NCI-H1092 treated with DMSO at 0.1 percent for 48 hours (cell line): Measurements from ENCODE around the gene USP5.
"Not testable (repeated sequence)": the region's sequence is repeated elsewhere in the genome, so short reads cannot be mapped to it uniquely, and the experiment has no call there.

Experiments
- DNase-seq: peaks from one replicate; lab custom pipeline; 2025; lab: John Stamatoyannopoulos, UW

The USP5 gene

DNA sequence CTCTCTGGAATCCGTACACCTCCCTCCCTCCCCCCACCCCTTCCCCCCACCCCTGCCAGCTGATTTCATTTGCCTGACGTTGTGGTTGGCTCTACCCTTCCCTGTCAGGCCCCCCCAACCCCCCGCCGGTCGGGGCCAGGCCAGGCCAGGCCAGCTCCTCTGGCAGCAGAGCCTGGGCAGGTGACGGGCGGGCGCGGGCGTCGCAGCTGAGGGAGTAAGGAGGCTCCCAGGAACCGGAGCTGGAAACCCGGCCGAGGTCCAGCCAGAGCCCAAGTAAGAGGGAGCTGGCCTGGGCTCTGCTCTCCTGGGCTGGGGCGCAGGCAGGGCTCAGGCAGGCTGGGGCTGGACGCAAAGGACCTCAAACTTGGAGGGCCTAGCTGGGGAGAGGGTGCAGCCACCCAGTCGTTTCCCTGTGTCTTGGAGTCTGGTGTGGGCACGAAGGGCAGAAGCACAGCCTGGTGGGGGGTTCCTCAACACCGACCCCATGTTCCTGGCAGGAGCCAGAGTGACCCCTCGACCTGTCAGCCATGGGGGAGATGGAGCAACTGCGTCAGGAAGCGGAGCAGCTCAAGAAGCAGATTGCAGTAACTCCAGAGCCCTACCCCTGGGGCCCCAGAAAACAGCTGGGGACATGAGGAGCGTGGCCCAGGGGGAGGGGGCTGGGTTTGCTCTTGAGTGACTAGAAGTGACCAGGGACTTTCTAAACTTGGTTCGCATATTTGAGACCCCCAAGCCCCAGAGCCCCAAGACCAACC, 11.0 kb upstream of the USP5 start, which contains the start of gene GNB3:
GNB3 (plus strand) TSS at position 165 of the 755 bp plus-strand sequence; CDS start at position 528, 363 bp downstream.
- DNase-seq: no peak

DNA sequence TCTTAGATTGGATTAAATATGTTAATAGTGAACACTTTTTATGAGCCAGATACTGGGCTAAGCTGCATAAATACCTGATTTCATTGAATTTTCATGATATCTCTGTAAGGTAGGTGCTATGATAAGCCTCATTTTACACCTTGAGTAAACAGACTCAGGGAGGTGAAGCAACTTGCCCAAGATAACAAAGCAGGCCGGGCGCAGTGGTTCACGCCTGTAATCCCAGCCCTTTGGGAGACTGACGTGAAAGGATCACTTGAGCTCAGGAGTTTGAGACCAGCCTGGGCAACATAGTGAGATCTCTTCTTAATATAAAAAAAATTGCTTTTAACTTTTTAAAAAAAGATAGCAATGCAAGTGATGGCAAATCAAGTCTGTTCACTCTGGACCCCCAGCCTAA, 9.9 kb upstream of the USP5 start:
- no peak for DNase-seq

DNA sequence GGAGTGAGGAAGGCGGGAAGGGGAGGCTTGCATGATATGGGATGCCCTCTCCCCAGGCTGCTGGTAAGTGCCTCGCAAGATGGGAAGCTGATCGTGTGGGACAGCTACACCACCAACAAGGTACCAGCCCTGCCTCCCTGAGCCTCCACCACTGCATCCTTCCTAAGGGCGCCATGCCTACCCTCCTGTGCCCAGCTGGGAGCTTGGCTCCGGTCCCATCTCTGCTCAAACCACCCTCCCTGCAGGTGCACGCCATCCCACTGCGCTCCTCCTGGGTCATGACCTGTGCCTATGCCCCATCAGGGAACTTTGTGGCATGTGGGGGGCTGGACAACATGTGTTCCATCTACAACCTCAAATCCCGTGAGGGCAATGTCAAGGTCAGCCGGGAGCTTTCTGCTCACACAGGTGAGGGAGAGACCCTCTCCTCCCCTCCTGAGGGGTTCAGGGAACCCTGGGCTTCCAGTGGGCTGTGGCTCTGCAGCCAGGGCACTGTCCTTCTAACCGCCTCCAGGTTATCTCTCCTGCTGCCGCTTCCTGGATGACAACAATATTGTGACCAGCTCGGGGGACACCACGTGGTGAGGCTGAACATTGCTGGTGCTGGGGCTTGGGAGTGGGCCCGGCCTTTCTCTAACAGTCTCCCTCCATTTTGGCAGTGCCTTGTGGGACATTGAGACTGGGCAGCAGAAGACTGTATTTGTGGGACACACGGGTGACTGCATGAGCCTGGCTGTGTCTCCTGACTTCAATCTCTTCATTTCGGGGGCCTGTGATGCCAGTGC, 8.6 kb upstream of the USP5 start:
- no peak for DNase-seq

DNA sequence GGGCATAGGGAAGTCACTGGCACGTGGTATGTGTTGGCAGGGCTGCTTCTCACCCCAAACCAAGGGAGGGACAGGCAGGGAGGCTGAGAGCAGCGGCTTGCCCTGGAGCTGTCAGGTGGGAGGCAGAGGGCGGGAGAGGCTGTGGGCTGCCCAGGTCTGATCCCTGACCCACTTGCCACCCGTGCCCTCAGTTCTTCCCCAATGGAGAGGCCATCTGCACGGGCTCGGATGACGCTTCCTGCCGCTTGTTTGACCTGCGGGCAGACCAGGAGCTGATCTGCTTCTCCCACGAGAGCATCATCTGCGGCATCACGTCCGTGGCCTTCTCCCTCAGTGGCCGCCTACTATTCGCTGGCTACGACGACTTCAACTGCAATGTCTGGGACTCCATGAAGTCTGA, 6.6 kb upstream of the USP5 start:
- DNase-seq: no peak

DNA sequence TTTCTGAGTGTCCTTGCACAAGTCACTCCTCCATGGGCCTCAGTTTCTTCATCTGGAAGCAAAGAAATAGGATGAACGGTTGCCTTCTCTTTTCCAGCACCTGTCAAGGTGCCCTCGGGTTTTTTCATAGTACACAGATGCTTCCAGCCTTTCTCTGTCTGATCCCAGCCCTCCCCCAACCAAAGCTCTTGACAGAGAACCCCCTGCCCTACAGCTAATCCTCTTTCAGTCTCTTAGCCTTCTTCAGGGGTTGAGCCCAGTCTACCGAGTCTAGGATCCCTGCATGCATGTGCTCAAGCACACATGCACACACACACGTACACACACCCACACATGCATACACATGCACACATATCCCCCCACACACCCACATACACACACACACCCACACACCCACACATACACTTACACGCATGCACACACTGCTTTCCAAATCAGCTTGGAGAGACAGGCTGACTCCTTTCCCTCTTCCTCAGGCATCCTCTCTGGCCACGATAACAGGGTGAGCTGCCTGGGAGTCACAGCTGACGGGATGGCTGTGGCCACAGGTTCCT, 5.6 kb upstream of the USP5 start:
- no peak for DNase-seq

DNA sequence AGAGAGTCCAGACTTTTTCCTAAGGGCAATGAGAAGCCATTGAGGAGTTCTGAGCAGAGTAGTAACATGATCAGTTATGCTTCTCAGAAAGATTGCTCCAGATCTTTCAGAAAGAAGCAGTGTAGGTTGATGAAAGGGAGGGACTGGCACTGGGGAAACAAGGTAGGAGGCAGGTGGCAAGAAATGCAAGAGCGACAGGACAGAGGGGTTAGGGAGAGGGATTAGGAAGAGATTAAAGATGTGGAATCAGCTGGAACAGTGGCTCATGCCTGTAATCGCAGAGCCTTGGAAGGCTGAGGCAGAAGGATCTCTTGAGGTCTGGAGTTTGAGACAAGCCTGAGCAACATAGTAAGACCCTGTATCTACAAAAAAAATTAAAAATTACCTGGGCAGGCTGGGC, 4.3 kb upstream of the USP5 start:
- no peak for DNase-seq

DNA sequence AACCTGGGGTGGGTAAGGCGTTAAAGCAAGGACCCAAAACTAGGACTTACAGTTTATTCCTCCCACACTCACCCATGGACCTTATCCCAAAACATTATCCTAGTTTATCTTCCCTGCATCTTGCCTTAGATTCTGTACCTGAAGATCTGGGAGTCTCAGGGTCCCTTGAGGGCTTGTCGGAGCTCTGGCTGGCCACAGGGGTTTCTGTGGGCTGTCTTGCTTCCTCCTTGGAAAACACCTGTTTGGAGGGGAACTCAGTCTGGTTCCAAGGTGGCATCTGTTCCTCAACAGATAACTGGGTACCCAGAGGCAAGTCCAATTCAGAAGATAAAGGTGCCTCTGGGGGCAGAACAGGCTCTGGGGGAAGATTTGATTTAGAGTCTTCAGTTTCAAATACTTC, 2.5 kb upstream of the USP5 start:
- DNase-seq: no peak

DNA sequence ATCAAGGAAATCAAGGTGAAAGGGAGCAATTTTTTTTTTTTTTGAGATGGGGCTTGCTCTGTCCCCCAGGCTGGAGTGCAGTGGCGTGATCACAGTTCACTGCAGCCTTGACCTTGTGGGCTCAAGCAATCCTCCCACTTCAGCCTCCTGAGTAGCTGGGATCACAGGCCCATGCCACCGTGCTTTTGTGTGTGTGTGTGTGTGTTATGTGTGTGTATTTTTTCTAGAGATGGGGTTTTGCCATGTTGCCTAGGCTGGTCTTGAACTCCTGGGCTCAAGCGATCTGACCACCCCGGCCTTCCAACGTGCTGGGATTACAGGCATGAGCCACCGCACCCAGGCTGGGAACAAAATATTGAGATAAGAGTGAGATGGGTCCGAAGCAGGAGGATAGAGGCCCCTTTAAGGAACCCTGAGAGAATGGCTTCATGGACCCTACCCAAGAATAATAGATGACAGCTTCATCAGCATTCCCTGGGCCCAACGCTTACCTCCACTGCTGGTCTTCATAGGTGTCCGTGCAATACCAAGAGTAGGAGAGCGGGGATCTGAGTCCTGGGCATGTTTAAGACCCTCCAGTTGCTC, 1.9 kb upstream of the USP5 start:
- no peak for DNase-seq

DNA sequence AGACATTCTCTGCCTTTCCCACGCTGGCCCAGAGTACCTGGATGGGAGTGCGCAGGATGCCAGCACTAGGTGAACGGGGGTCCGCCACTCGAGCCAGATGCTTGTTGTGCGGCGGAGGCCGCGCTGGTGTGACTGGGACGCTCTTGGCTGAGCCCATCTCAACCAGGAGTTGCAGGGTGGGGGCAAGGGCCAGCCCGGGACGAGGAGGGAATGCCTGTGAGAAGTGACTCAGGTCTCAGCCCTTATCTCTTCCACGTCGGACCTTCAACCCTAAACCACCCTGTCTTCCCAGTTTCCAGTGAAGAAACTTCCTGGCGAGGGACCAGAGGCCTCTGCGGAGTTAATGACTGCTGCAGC, 1.2 kb upstream of the USP5 start:
- DNase-seq: no peak

DNA sequence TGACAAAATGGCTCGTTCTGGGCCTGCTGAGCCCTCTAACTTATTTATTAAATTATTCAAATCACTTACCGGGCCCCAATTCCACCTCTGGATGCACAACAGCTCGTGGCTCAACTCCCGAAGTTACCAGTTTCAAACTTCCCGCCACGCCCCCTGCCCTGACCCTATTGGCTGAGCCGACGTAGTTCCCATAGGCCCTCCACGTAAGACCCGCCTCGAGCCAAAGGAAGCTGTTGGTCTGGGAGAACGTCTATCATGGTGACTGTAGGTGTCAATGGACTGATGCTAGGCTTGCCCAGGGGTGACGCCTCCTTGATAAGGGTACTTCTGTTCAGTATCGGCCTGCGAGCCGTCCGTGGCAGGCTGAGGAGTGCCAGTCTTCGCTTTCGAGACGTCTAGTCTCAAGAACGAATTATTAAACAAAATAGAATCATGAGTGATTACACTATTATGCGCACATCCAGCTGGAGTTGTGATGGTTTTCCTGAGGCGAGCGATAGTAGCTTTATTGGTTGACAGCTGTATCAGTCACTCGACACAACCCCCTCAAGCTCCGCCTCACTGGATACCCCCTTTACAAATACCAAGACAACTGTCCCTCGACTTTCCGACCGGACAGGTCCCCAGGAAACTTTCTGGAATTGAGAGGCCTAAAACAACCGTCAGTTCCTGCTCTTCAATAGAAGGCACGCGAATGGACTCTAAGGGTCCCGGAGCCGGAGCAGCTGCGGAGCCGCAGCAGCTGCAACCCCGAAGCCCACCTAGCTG, 613 bp upstream of the USP5 start, which contains the start of gene CDCA3:
CDCA3 (minus strand) TSS at position 134 of the 768 bp plus-strand sequence. CDS start 334 bp downstream, outside the sequence.
- peak; percentile 98 for DNase-seq

DNA sequence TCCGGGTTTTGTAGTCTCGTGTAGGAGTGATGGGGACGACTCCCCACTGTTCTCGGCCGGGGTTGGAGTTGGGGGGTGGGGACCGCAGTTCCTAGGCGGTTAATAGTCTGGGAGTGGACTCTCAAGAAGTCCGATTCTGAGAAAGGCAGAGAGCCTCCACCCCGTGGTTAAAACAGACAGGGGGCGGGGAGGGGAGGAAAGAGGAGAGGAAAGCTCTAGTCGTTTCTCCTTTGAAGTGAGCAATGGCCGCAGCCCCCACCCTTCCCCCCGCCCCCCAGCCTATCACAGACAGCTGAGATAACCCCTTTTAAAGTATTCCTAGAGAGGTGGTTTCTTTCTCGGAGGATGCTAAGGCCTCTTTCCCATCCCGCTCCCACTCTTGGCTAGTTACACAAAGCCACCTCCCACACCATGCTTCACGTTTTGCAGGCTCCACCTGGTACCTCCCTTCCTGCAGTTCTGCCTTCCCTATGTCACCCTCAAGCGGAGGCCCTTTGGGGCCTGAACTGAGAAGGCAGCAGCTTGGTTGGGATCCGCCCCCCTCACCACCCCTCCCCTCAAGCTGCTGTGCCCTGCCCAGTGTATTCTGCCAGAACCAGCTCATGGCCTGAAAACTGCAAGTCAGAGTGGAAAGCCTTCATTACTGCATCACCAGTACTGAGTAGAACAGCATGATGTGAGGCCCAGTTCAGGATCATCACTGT, 853 bp downstream of the USP5 start:
- no peak for DNase-seq

DNA sequence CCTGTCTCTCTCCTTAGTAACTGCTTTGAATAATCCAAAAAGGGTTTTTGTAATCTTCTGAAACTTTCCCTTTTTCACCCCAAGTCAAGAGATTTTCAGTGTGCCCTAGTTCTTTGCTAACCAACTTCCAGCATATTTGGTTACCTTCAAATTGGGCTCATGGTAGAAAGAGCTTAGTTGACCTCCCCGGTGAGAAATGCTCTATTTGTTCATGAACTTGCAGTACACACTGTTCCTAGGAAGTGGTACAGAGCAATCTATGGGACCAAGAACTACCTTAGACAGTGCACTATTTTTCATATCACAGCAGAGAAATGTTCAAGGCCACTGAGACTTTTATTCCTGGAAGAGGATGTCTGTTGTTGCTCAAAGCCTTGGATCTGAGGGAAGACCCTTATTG, 1.7 kb downstream of the USP5 start:
- DNase-seq: no peak

DNA sequence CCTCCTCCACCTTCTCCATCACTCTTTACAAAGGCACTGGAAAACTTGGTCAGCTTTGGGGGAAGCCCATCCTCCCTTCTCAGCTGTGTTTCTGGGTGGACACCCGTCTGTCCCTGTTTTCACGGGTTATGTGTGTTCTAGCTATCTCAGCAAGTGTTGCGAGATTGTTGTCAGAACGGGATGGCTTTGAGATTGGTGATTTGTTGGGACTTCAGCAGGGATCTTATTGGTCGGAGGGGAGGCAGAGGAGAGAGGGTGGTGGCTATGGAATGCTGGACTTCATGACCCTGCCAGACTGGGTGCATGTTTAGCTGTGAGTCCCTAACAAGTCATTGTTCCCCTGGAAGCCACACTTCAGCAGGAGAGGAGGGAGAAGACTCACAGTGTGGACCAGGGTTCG, 2.1 kb downstream of the USP5 start:
- DNase-seq: no peak

DNA sequence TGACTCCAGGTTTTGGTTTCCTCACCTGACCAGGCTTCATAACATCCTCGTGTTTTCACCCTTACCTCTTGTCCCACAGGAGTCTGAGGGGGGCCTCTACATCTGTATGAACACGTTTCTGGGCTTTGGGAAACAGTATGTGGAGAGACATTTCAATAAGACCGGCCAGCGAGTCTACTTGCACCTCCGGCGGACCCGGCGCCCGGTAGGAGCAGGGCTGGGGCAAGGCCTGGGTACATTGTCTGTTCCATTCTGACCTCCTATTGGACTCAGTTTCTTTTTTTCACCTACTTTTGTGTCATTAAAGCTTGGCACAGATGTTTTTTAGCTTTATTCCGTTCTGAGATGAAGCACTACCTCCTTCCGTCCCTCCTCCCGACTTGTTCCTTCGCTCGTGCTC, 3.4 kb downstream of the USP5 start:
- no peak for DNase-seq

DNA sequence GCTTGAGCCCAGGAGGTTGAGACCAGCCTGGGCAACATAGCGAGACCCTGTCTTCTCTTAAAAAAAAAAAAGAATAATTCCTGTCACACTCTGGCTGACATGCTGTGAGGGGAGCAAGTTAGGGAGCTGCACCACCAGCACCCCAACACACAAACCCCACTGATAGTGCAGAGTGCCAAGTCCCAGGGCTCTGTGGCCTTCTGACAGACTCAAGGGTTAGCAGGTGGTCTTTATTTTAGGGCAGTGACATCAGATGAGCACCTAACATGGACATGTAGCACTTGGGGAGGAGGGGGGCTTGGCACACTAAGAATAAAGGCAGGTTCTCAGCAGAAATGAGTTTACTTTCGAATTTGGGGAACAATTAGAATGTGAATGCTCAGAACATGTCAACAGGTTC, 6.8 kb downstream of the USP5 start:
- DNase-seq: no peak

DNA sequence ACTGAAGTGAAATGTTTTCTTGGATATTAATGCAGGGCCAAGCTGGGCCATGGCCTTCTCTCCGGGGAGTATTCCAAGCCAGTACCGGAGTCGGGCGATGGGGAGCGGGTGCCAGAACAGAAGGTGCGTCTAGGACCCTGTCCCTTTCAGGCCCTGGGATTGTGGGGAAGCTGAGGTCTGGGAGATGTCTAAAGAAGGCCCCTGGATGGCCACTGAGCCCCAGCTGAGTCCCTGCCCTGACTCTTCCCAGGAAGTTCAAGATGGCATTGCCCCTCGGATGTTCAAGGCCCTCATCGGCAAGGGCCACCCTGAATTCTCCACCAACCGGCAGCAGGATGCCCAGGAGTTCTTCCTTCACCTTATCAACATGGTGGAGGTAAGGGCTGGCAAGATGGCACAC, 8.2 kb downstream of the USP5 start:
- no peak for DNase-seq

DNA sequence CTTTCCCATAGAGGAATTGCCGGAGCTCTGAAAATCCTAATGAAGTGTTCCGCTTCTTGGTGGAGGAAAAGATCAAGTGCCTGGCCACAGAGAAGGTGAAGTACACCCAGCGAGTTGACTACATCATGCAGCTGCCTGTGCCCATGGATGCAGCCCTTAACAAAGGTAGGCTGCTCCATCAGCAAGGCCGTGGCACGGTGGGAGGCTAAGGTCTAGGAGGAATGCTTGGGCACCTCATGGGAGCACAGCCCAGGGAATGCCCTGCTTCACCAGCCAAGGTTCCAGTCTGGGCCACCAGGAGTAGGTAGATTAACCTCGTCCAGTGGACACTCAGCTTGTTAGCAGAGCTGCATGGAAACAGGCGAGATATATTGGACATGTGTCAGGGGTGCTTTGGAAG, 9.0 kb downstream of the USP5 start:
- no peak for DNase-seq

DNA sequence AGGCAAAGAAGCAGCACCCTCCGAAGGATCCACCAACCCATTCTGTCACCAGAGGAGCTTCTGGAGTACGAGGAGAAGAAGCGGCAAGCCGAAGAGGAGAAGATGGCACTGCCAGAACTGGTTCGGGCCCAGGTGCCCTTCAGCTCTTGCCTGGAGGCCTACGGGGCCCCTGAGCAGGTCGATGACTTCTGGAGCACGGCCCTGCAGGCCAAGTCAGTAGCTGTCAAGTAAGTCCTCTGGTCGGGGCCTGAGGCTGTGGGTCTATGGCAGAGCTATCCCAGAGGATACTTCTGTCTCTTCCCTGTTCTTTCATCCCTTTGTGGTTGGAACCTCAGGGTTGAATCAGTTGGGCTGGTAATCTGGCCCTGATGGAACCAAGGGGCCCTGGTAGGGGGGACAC, 9.4 kb downstream of the USP5 start:
- no peak for DNase-seq

DNA sequence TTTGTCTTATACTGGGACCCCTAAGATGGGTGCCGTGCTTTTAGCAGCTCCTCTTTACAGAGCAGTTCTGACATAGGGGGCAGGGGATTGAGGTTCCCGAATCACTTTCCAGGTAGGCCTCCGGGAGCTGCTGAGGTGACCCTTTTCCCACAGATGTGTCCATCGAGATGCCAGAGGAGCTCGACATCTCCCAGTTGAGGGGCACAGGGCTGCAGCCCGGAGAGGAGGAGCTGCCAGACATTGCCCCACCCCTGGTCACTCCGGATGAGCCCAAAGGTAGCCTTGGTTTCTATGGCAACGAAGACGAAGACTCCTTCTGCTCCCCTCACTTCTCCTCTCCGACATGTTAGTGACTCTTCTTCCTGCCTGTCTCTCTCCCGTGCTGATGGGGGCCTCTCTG, 11.1 kb downstream of the USP5 start:
- DNase-seq: no peak

DNA sequence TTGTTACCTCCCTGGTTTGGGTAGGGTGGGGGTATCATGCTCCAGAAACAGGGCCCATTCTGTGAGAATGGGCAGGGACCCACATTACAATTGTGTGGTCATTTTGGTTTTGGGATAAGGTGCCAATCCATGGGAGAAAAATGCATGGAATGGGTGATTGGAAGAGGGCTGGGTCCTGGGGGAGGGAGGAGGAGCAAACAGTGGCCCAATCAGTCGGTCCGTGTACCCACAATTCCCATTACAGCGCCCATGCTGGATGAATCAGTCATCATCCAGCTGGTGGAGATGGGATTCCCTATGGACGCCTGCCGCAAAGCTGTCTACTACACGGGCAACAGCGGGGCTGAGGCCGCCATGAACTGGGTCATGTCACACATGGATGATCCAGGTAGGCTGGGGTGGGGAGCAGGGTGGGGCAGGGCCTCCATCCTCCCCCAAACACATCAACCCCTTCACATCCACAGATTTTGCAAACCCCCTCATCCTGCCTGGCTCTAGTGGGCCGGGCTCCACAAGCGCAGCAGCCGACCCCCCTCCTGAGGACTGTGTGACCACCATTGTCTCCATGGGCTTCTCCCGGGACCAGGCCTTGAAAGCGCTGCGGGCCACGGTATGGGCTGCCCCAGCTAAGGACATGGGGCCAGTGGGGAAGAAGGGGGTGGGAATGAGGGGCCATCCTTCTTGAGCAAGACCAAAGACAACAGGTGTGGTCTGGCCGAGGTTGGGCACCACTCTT, 11.8 kb downstream of the USP5 start:
- DNase-seq: no peak

DNA sequence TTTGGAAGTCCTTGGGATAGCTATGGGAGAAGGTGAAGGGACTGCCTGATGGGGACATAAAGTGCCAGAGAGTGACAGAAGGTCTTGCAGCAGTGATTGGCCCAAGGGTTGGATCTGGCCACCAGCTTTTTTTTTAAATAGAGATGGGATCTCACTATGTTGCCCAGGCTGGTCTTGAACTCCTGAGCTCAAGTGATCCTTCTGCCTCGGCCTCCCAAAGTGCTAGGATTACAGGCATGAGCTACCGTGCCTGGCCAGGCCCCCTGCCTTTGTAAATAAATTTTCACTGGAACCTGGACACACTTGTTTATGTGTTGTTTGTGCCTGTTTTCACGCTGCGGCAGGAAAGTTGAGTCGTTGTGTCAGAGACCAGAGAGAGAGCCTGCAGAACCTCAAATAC, 13.4 kb downstream of the USP5 start:
- DNase-seq: not testable (repeated sequence)
